ENCODE measurements around the gene GABRA4.
A peak's percentile ranks its signal among the peaks of the same experiment; 100 is the strongest.

Gene GABRA4

DNA sequence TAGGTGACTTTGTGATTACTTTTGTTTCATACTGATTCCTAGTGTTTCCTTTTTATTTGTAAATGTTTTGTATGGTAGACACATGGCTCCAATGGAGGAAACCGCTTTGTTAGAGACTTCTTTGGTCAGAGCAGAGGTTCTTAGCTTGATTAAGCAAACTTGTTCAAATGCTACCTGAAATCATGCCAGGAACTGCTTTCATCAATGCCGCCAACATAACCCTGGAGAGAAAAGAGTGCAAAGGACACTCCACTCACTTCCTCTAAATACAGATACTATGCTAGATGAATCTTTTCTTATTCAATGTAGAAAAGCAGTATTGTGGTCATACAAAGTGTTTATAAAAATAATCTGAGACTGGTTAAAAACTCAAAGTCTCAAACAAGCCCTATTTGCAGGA lies 58.7 kb downstream of the GABRA4 start:
- Mint-ChIP-seq H3K27me3 (ENCODE audit: low read depth) (no peaks in the 10 kb centered on the region), H3K4me1 (no peaks in the 10 kb centered on the region)
- TF ChIP-seq, protein P1, sequence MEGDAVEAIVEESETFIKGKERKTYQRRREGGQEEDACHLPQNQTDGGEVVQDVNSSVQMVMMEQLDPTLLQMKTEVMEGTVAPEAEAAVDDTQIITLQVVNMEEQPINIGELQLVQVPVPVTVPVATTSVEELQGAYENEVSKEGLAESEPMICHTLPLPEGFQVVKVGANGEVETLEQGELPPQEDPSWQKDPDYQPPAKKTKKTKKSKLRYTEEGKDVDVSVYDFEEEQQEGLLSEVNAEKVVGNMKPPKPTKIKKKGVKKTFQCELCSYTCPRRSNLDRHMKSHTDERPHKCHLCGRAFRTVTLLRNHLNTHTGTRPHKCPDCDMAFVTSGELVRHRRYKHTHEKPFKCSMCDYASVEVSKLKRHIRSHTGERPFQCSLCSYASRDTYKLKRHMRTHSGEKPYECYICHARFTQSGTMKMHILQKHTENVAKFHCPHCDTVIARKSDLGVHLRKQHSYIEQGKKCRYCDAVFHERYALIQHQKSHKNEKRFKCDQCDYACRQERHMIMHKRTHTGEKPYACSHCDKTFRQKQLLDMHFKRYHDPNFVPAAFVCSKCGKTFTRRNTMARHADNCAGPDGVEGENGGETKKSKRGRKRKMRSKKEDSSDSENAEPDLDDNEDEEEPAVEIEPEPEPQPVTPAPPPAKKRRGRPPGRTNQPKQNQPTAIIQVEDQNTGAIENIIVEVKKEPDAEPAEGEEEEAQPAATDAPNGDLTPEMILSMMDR (IDR thresholded peaks at IDR 0.05; ENCODE audit: unreplicated experiment in 3 of 3) = no peak

DNA sequence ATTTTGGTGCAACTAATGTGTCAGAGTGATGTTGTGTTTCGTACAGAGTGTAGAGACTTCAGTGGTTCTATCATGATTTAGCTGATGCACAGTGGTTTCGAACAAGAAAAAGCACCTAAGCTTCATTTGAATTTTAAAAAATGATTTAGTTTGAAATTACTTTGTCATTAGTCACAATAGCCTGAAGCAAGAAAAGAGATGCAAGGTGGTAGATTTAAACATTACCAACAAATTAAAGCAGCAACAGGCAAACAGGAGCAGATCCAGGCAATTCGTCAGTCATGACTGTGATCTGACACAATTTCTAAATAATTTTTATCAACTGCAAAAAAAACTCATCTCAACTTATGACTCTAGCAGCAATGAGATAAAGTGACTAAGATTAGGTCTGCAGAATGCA lies 59.7 kb downstream of the GABRA4 start:
- no peak overlapping the region for H3K4me3 Mint-ChIP-seq
- TF ChIP-seq, protein P1 (IDR thresholded peaks at IDR 0.05; ENCODE audit: unreplicated experiment in 3 of 3) = no peak
- H3K27me3 Mint-ChIP-seq (ENCODE audit: low read depth) = no peaks in the 10 kb centered on the region
- H3K27ac Mint-ChIP-seq = no peak overlapping the region
- H3K36me3 Mint-ChIP-seq (ENCODE audit: low read depth) = no peaks in the 10 kb centered on the region
- H3K9me3 Mint-ChIP-seq = no peaks in the 10 kb centered on the region
- H3K4me1 Mint-ChIP-seq = no peaks in the 10 kb centered on the region

More for the DNA sequence above, 58.7 kb downstream of the GABRA4 start:
- H3K27ac Mint-ChIP-seq = no peak overlapping the region
- no peaks in the 10 kb centered on the region for H3K9me3 Mint-ChIP-seq
- no peaks in the 10 kb centered on the region for H3K36me3 Mint-ChIP-seq (ENCODE audit: low read depth)
- no peak overlapping the region for H3K4me3 Mint-ChIP-seq

DNA sequence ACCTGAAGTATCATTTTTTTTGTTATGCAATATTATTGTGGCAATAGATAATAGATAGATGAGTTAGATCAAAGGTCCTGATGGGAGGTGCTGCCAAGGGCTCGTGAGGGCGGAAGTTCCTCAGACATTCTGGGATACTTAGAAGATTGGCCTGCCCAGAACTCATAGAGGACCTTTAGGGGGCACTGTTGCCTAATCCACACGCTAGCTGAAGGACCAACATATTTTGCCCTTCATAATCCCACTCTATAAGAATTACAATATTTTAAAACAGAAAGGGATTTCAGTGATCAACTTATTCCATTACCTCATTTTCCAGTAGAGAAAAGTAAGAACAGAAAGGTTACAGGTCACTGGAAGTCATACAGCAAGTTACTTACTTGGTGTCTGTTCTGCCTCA lies 61.4 kb downstream of the GABRA4 start:
- Mint-ChIP-seq H3K4me3 (no peak overlapping the region), H3K36me3 (ENCODE audit: low read depth) (no peaks in the 10 kb centered on the region), H3K9me3 (no peaks in the 10 kb centered on the region), H3K27ac (no peak overlapping the region), H3K27me3 (ENCODE audit: low read depth) (no peaks in the 10 kb centered on the region), H3K4me1 (no peaks in the 10 kb centered on the region)
- TF ChIP-seq, protein P1 (IDR thresholded peaks at IDR 0.05; ENCODE audit: unreplicated experiment in 3 of 3) = peak; percentile 32 to 56 (median 53)

DNA sequence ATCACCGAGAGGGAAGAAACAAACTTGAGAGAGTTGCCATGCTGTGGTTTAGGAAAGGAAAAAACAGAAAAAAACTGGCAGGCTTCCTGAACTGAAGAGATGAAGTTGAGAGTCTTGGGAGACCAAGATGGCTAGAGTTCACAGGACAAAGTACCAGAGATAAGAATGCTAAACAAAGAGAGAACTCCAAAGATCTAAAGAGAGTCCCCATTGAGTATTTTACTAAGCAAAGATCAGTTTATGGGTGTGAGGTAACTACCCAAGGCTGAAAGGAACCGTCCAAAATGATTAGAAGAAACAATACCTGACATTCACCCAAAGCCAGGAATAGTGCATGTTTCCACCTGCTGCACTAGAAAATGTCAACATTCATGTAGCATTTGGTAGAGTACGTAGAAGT lies 62.5 kb downstream of the GABRA4 start:
- TF ChIP-seq, protein P1 (IDR thresholded peaks at IDR 0.05; ENCODE audit: unreplicated experiment in 3 of 3) = no peak
- H3K36me3 Mint-ChIP-seq (ENCODE audit: low read depth) = no peaks in the 10 kb centered on the region

DNA sequence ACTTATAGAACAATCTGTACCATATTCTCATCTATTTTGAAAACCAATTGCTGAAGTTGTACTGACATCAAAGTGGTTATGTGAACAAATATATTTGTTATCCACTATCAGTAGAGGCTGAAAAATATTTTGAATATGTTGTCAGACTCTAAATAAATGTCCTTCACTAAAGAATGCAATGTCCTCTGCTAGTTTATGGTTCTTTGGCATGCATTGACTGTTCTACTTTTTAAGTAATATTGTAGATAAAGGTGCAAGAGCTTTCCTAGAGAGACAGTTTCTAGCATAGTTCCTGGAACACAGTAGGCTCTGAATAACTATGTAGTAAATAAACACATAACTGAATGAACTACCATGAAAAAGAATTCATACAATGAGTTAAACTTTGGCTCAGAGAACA lies 66.2 kb downstream of the GABRA4 start:
- H3K4me3 Mint-ChIP-seq = no peak overlapping the region
- H3K36me3 Mint-ChIP-seq (ENCODE audit: low read depth) = no peaks in the 10 kb centered on the region
- H3K27me3 Mint-ChIP-seq (ENCODE audit: low read depth) = no peaks in the 10 kb centered on the region

More for the DNA sequence above, 62.5 kb downstream of the GABRA4 start:
- H3K9me3 Mint-ChIP-seq = no peaks in the 10 kb centered on the region
- H3K27me3 Mint-ChIP-seq (ENCODE audit: low read depth) = no peaks in the 10 kb centered on the region
- no peak overlapping the region for H3K4me3 Mint-ChIP-seq
- H3K27ac Mint-ChIP-seq = no peak overlapping the region
- no peaks in the 10 kb centered on the region for H3K4me1 Mint-ChIP-seq

More for the DNA sequence above, 66.2 kb downstream of the GABRA4 start:
- no peaks in the 10 kb centered on the region for H3K9me3 Mint-ChIP-seq
- H3K4me1 Mint-ChIP-seq = no peaks in the 10 kb centered on the region
- TF ChIP-seq, protein P1 (IDR thresholded peaks at IDR 0.05; ENCODE audit: unreplicated experiment in 3 of 3) = no peak
- H3K27ac Mint-ChIP-seq = no peak overlapping the region
